Measurements from ENCODE around the gene MAPKBP1. TPM values are rescaled to one million over a fixed set of nuclear protein-coding genes. Genes with fewer than 3 reads are reported as not detected.

MAPKBP1 gene
- total RNA-seq, 2 donors from 2014 or later: 16.7 to 26.3 TPM

DNA sequence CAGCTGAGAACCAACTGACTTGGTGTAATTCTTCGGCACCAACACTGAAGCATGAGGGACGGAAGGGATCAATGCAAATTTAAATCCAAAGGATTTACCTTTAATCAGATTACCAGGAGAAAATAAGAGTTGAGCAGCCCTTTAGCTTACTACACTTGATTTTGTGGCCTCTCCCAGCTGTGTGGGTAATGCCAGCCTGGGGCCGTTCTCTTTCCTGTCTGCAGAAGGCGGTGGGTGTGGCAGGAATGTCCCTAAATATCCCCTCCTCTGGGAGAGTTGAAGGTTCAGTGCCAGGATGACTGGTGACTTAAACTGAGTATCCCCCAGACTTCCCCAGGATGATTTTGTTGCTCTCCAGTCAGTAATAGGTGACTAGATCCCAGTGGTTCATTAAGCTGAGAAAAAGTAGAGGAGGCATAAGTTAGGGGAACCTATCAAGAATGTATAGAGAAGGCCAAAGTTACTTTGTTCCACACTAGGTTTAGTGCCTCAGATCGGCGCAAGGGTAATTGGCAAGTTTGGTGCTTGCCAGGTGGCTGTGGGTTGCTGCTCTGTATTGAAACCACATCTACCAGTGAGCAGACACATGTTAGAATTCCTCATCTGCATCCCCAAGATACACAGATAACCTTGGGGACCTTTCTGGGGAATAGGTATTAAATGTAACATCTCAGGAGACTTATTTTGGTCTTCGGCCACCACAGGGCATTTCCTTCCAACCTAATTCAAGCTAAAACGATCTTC, 23.1 kb downstream of the MAPKBP1 start:
- Histone ChIP-seq H3K36me3 (ENCODE audit: control insufficient read depth, insufficient read depth, low read length) (peaks cover 2% of the 10 kb centered on the region), H3K27me3 (ENCODE audit: control insufficient read depth, insufficient read depth, low read length, poor library complexity, severe bottlenecking) (no peaks in the 10 kb centered on the region), H3K9me3 (ENCODE audit: control insufficient read depth, low read length) (no peaks in the 10 kb centered on the region), H3K4me3 (ENCODE audit: low read length) (no peak overlapping the region), H3K27ac (ENCODE audit: low read depth, low read length) (no peak overlapping the region), H3K9ac (ENCODE audit: extremely low read depth, low read length, poor library complexity, severe bottlenecking) (no peak overlapping the region), H3K4me1 (ENCODE audit: control insufficient read depth, insufficient read depth, low read length) (no peaks in the 10 kb centered on the region)
- TF ChIP-seq, protein P1, sequence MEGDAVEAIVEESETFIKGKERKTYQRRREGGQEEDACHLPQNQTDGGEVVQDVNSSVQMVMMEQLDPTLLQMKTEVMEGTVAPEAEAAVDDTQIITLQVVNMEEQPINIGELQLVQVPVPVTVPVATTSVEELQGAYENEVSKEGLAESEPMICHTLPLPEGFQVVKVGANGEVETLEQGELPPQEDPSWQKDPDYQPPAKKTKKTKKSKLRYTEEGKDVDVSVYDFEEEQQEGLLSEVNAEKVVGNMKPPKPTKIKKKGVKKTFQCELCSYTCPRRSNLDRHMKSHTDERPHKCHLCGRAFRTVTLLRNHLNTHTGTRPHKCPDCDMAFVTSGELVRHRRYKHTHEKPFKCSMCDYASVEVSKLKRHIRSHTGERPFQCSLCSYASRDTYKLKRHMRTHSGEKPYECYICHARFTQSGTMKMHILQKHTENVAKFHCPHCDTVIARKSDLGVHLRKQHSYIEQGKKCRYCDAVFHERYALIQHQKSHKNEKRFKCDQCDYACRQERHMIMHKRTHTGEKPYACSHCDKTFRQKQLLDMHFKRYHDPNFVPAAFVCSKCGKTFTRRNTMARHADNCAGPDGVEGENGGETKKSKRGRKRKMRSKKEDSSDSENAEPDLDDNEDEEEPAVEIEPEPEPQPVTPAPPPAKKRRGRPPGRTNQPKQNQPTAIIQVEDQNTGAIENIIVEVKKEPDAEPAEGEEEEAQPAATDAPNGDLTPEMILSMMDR (conservative IDR thresholded peaks at IDR 0.05): no peak
- Mint-ChIP-seq H3K27ac (no peak overlapping the region), H3K27me3 (ENCODE audit: insufficient read depth) (no peaks in the 10 kb centered on the region), H3K4me3 (no peak overlapping the region), H3K4me1 (peaks cover 3% of the 10 kb centered on the region), H3K9me3 (no peaks in the 10 kb centered on the region), H3K36me3 (ENCODE audit: low read depth) (peaks cover 16% of the 10 kb centered on the region)
- 96 to 97% methylated on average over 6 to 8 of the region's 8 CpGs for WGBS, 2 experiments (ENCODE audit: insufficient coverage in 1 of 2, insufficient read length in 1 of 2)
- no peak for DNase-seq

GRCh38 chr15:41798607-41799487, 24.6 kb downstream of the MAPKBP1 start:
- no peak for DNase-seq
- Mint-ChIP-seq H3K9me3 (no peaks in the 10 kb centered on the region), H3K4me3 (no peak overlapping the region), H3K27me3 (ENCODE audit: insufficient read depth) (no peaks in the 10 kb centered on the region), H3K4me1 (peaks cover 3% of the 10 kb centered on the region), H3K36me3 (ENCODE audit: low read depth) (peaks cover 20% of the 10 kb centered on the region), H3K27ac (no peak overlapping the region)
- no peaks in the 10 kb centered on the region for H3K4me1 ChIP-seq (ENCODE audit: control insufficient read depth, insufficient read depth, low read length)
- no peaks in the 10 kb centered on the region for H3K27me3 ChIP-seq (ENCODE audit: control insufficient read depth, insufficient read depth, low read length, poor library complexity, severe bottlenecking)
- no peaks in the 10 kb centered on the region for H3K9me3 ChIP-seq (ENCODE audit: control insufficient read depth, low read length)
- no peak overlapping the region for H3K9ac ChIP-seq (ENCODE audit: extremely low read depth, low read length, poor library complexity, severe bottlenecking)
- H3K27ac ChIP-seq (ENCODE audit: low read depth, low read length): no peak overlapping the region
- TF ChIP-seq, protein P1 (conservative IDR thresholded peaks at IDR 0.05): no peak
- WGBS, 2 experiments (ENCODE audit: insufficient coverage in 1 of 2, insufficient read length in 1 of 2): 91% methylated on average over 5 to 9 of the region's 9 CpGs
- peaks cover 2% of the 10 kb centered on the region for H3K36me3 ChIP-seq (ENCODE audit: control insufficient read depth, insufficient read depth, low read length)
- H3K4me3 ChIP-seq (ENCODE audit: low read length): no peak overlapping the region

DNA sequence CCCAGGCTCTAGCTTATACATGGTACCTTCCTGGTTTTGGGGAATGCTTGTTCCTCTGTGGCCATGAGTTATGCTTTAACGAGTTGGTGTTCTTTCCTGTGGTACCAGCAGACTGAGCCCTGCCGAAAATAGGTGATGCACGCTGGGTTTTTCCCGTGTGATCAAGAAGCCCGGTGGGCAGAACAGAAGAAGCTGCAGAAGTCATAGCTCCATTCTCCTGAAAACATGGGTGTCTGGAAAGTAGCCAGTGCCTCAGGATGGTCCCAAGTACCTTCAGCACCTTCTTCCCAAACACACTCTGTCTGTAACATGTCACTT, 25.2 kb downstream of the MAPKBP1 start:
- WGBS, 2 experiments (ENCODE audit: insufficient coverage in 1 of 2, insufficient read length in 1 of 2): 94 to 100% methylated on average over 4 to 5 of the region's 5 CpGs
- Histone ChIP-seq H3K4me1 (ENCODE audit: control insufficient read depth, insufficient read depth, low read length) (no peaks in the 10 kb centered on the region), H3K36me3 (ENCODE audit: control insufficient read depth, insufficient read depth, low read length) (peaks cover 2% of the 10 kb centered on the region), H3K27me3 (ENCODE audit: control insufficient read depth, insufficient read depth, low read length, poor library complexity, severe bottlenecking) (no peaks in the 10 kb centered on the region), H3K27ac (ENCODE audit: low read depth, low read length) (no peak overlapping the region), H3K9me3 (ENCODE audit: control insufficient read depth, low read length) (no peaks in the 10 kb centered on the region), H3K9ac (ENCODE audit: extremely low read depth, low read length, poor library complexity, severe bottlenecking) (no peak overlapping the region), H3K4me3 (ENCODE audit: low read length) (no peak overlapping the region)
- H3K36me3 Mint-ChIP-seq (ENCODE audit: low read depth): peaks cover 20% of the 10 kb centered on the region
- TF ChIP-seq, protein P1 (conservative IDR thresholded peaks at IDR 0.05): no peak
- H3K4me1 Mint-ChIP-seq: peaks cover 3% of the 10 kb centered on the region
- no peaks in the 10 kb centered on the region for H3K27me3 Mint-ChIP-seq (ENCODE audit: insufficient read depth)
- DNase-seq: no peak
- H3K27ac Mint-ChIP-seq: no peak overlapping the region
- no peaks in the 10 kb centered on the region for H3K9me3 Mint-ChIP-seq
- H3K4me3 Mint-ChIP-seq: no peak overlapping the region
